Astrocyte of the cerebellum (primary cell): ENCODE results near the gene SEC62.

Experiments
- DNase-seq: peaks from one replicate; pipeline ENCODE4 v3.0.0-alpha.2; 2011; ENCODE audit warnings: low read depth
- H3K4me3 ChIP-seq: 2 replicates; pipeline ENCODE4 v1.5.1; 2011; ENCODE audit warnings: mild to moderate bottlenecking, low read depth, low read length, moderate library complexity
- CTCF ChIP-seq: IDR thresholded peaks from 2 replicates; pipeline ENCODE4 v1.5.1; 2012; ENCODE audit warnings: low read length, low read depth, moderate library complexity, mild to moderate bottlenecking; ENCODE audit errors: missing control alignments
- in situ Hi-C: cut with HindIII; loops from 2 replicates; pipeline ENCODE4 v1.10.0; 2017; ENCODE audit warnings: low sequenced_read_pairs

SEC62 gene

GRCh38 chr3:169966951-169967915 lies 626 bp downstream of the SEC62 start:
- peak; percentile 23 for DNase-seq
- TF ChIP-seq CTCF = no peak
- in situ Hi-C loops = no loop called here
- H3K4me3 ChIP-seq = peak overlapping the region; percentile 72

GRCh38 chr3:169968224-169968885 lies 1.7 kb downstream of the SEC62 start:
- TF ChIP-seq CTCF = no peak
- no peak for DNase-seq
- H3K4me3 ChIP-seq = peak overlapping the region; percentile 17
- in situ Hi-C loops = no loop called here

- no peak for TF ChIP-seq CTCF
- DNase-seq = no peak
- no peak overlapping the region for H3K4me3 ChIP-seq
- in situ Hi-C loops = no loop called here
These were observed 2.8 kb downstream of the SEC62 start for GRCh38 chr3:169969174-169970095.

GRCh38 chr3:169970847-169971246 lies 4.2 kb downstream of the SEC62 start:
- DNase-seq = no peak
- no peak overlapping the region for H3K4me3 ChIP-seq
- no peak for TF ChIP-seq CTCF
- in situ Hi-C loops = no loop called here

GRCh38 chr3:169971522-169971921 lies 4.9 kb downstream of the SEC62 start:
- no peak for TF ChIP-seq CTCF
- in situ Hi-C loops = no loop called here
- no peak for DNase-seq
- H3K4me3 ChIP-seq = no peak overlapping the region

- in situ Hi-C loops = no loop called here
- H3K4me3 ChIP-seq = no peak overlapping the region
- no peak for TF ChIP-seq CTCF
- DNase-seq = no peak
These were observed 13.4 kb downstream of the SEC62 start for GRCh38 chr3:169980055-169980454.
